ENCODE measurements around the gene SPTBN1. TPM values are rescaled to one million over a fixed set of nuclear protein-coding genes. Genes with fewer than 3 reads are reported as not detected.

The SPTBN1 gene
- total and polyA plus RNA-seq, 9 of the 15 experiments (the other 6 are each of a cell fraction or from before 2014, with no cell fraction given) = 8.9 to 66.8 (median 31.4) TPM

DNA sequence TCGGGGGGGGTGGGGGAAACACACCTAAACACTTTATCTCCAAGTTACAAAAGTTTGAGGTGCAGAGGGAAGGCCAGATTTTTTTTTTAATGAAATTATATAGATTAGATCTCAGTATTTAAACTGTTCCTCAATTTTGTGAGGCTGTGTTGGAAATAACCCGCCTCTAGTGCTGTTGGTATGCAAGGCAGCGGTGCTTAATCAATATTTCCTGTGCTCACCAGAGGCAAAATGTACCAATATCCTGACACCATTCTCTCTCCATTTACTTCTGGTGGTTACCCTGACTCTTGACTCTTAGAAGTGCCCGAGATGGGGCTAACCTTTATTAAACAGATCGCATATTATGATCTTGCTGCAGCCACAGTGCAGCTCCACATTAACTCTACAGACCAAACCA, 212.6 kb downstream of the SPTBN1 start:
- H3K4me3 ChIP-seq = no peak overlapping the region
- H3K9me3 ChIP-seq (replicated peaks; ENCODE audit: control insufficient read depth, insufficient read depth, low read depth, low read length) = no peaks in the 10 kb centered on the region
- ATAC-seq (no peak), DNase-seq (ENCODE audit: extremely low read depth in 1 of 4, low spot score in 3 of 4) (no peak), FAIRE-seq (no peak)
- H3K27ac ChIP-seq (ENCODE audit: extremely low read depth, low read depth, low read length) = no peak overlapping the region
- 89% methylated on average over 5 of the region's 5 CpGs for WGBS (ENCODE audit: insufficient coverage, low coverage, missing lambda C conversion rate)
- POLR2A ChIA-PET = no interaction called here
- peaks cover 58% of the 10 kb centered on the region; the same call in 2 of the 3 replicates for H3K36me3 ChIP-seq (ENCODE audit: control insufficient read depth, insufficient read depth, low read length)
- H2AFZ ChIP-seq (ENCODE audit: low read depth, low read length) = no peak overlapping the region
- intact Hi-C loops (cut with micrococcal nuclease) = loop anchor here (5.0 kb wide), 1 partner anchor 34 kb away; no protein-coding TSS in a partner anchor
- H3K9me1 ChIP-seq (ENCODE audit: control insufficient read depth, insufficient read depth, low read length) = no peaks in the 10 kb centered on the region
- H3K27me3 ChIP-seq (ENCODE audit: control insufficient read depth in 2 of 2, insufficient read depth in 2 of 2, low read length in 2 of 2) = no peaks in the 10 kb centered on the region
- peaks cover 0 to 6% of the 10 kb centered on the region in 2 experiments; a peak in 1 of 5 replicates for H3K4me1 ChIP-seq (replicated peaks in 1 of 2; ENCODE audit: control insufficient read depth in 2 of 2, insufficient read depth in 2 of 2, low read length in 2 of 2)
- H3K4me2 ChIP-seq (ENCODE audit: insufficient read depth, low read length) = no peak overlapping the region
- no peak overlapping the region for H3K9ac ChIP-seq (ENCODE audit: insufficient read depth in 1 of 2, low read depth in 2 of 2, low read length in 2 of 2)
- CTCF ChIA-PET (ENCODE audit: low intra/inter-chr PET ratio) = no interaction called here
- H4K20me1 ChIP-seq (replicated peaks; ENCODE audit: control insufficient read depth, insufficient read depth, low read length) = no peaks in the 10 kb centered on the region
- no peaks in the 10 kb centered on the region for H3K79me2 ChIP-seq (ENCODE audit: control insufficient read depth, insufficient read depth, low read length)
- in situ Hi-C loops (cut with MboI) = no loop called here
- TSS peak; percentile 40 for BruUV-seq (replicated peaks)
- TF ChIP-seq TCF3 (CRISPR knock-in tag; IDR thresholded peaks at IDR 0.05) (no peak), LEF1 (IDR thresholded peaks at IDR 0.05) (no peak), CAMTA2 (CRISPR knock-in tag; conservative IDR thresholded peaks at IDR 0.05) (no peak), CHD4 (IDR thresholded peaks at IDR 0.05; ENCODE audit: insufficient read depth, insufficient replicate concordance, low read depth, low read length, poor library complexity, severe bottlenecking) (no peak), NCOA2 (IDR thresholded peaks at IDR 0.05; ENCODE audit: partially characterized antibody in 2 of 2) (no peak)

Measured in K562 (cell line).